Karpas-422 (cell line): ENCODE measurements around the gene SIRPB1. TPM values are rescaled to one million over a fixed set of nuclear protein-coding genes. Genes with fewer than 3 reads are reported as not detected.
"Not testable (repeated sequence)": the region's sequence is repeated elsewhere in the genome, so short reads cannot be mapped to it uniquely, and the experiment has no call there.

ENCODE experiments used
- DNase-seq: peaks from one replicate; pipeline ENCODE4 v3.0.0-alpha.2; 2015
- H2AFZ ChIP-seq: fragments of 200-600 bp; sonication (generic); 2 replicates; pipeline ENCODE4 v1.6.1; 2014; ENCODE audit warnings: antibody characterized with exemption, low read length, mixed read lengths
- H3K27ac ChIP-seq: fragments of 200-600 bp; sonication (generic); 2 replicates; pipeline ENCODE4 v1.5.1; 2014; ENCODE audit warnings: mild to moderate bottlenecking, low read length, moderate library complexity
- H3K27me3 ChIP-seq: fragments of 200-600 bp; sonication (generic); 2 replicates; pipeline ENCODE4 v1.6.1; 2014; ENCODE audit warnings: low read length, mixed read lengths
- H3K36me3 ChIP-seq: fragments of 200-600 bp; sonication (generic); 2 replicates; pipeline ENCODE4 v1.6.1; 2014; ENCODE audit warnings: low read length, mixed read lengths; ENCODE audit not compliant: insufficient read depth
- H3K4me1 ChIP-seq: fragments of 200-600 bp; sonication (generic); 2 replicates; pipeline ENCODE4 v1.6.1; 2014; ENCODE audit warnings: mild to moderate bottlenecking, low read length, mixed read lengths
- H3K4me2 ChIP-seq: fragments of 200-600 bp; sonication (generic); 2 replicates; pipeline ENCODE4 v1.6.1; 2014; ENCODE audit warnings: low read length, low read depth, mild to moderate bottlenecking; ENCODE audit not compliant: poor library complexity, severe bottlenecking
- H3K4me3 ChIP-seq: fragments of 200-600 bp; sonication (generic); 2 replicates; pipeline ENCODE4 v1.5.1; 2014; ENCODE audit warnings: mild to moderate bottlenecking, antibody characterized with exemption, low read length, mixed read lengths
- H3K79me2 ChIP-seq: fragments of 200-600 bp; sonication (generic); 2 replicates; pipeline ENCODE4 v1.6.1; 2014; ENCODE audit warnings: mild to moderate bottlenecking, low read length, mixed read lengths
- H3K9ac ChIP-seq: fragments of 200-600 bp; sonication (generic); 2 replicates; pipeline ENCODE4 v1.6.0; 2014; ENCODE audit warnings: low read length
- H3K9me2 ChIP-seq: fragments of 200-600 bp; sonication (generic), shearing (Covaris generic); replicated peaks from 2 replicates; pipeline ENCODE4 v1.6.0; 2014; ENCODE audit warnings: mild to moderate bottlenecking, low read length, moderate library complexity; ENCODE audit not compliant: insufficient read depth
- H3K9me3 ChIP-seq: fragments of 300-700, 200-600 bp; sonication (generic); 2 replicates; pipeline ENCODE4 v1.6.1; 2014; ENCODE audit warnings: low read length, mixed read lengths
- H4K20me1 ChIP-seq: fragments of 200-600 bp; sonication (generic); 2 replicates; pipeline ENCODE4 v1.6.1; 2014; ENCODE audit warnings: mild to moderate bottlenecking, antibody characterized with exemption, low read length, low read depth; ENCODE audit not compliant: insufficient read depth
- total RNA-seq: library from RNA; depleted of rRNA; stranded (reverse); fragments of >200 nt; shearing (Covaris generic); gene quantifications from 2 replicates; pipeline ENCODE4 v1.2.3, GENCODE V29; 2014; ENCODE audit warnings: low replicate concordance

Gene SIRPB1
- total RNA-seq, 1 experiment from 2014 or later, result 0.45 TPM

- DNase-seq, result no peak
- H3K9me2 ChIP-seq, result no peaks in the 10 kb centered on the region
- no peaks in the 10 kb centered on the region for H4K20me1 ChIP-seq
- no peaks in the 10 kb centered on the region for H3K9me3 ChIP-seq
- no peak overlapping the region for H2AFZ ChIP-seq
- no peaks in the 10 kb centered on the region for H3K79me2 ChIP-seq
- H3K27me3 ChIP-seq, result no peaks in the 10 kb centered on the region
- H3K9ac ChIP-seq, result no peak overlapping the region
- no peaks in the 10 kb centered on the region for H3K4me1 ChIP-seq
- H3K4me3 ChIP-seq, result no peak overlapping the region
- no peak overlapping the region for H3K4me2 ChIP-seq
- H3K27ac ChIP-seq, result no peak overlapping the region
- H3K36me3 ChIP-seq, result no peaks in the 10 kb centered on the region
Measured at GRCh38 chr20:1646975-1647431, 27.2 kb upstream of the SIRPB1 start.

DNA sequence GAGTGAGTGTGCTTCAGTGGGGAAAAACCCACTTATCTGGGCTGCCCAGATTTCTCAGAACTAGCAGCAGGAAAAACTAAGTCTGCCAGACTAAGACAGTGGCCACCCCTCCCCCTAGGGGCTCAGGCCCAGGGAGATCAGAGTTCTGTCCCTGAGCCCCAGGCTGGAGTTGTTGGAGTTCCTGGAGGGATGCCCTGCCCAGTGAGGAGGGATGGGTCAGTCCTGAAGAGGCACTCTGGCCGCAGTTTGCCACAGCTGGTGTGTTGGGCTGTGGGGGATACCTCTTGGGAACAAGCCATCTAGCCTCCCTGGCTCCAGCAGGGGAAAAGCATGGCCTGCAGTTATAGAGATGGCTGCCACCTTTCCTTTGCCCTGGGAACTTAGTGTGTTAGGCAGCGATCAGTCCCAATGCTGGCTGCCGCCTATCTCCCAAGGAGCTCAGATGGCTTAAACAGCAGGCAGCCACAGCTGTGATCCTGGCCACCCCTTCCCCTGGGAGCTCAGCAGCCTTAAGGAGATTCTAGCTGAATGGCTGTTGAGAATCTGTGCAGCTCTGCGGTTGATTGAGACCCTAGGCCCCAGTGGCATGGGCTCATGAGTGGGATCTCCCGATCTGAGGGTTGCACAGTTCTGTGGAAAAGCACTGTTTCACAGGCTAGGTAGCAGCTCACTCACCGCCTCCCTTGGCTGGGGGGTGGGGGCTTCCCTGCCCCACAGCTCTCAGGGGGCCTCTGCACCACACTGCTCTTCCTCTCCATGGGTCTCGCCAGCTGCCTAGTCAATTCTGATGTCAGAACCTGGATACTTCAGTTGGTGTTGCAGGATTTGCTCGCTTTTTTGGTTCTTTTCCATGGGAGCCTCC lies 24.5 kb upstream of the SIRPB1 start:
- Histone ChIP-seq H3K27me3 (no peaks in the 10 kb centered on the region), H3K79me2 (no peaks in the 10 kb centered on the region), H3K4me1 (no peaks in the 10 kb centered on the region), H2AFZ (no peak overlapping the region), H3K4me3 (no peak overlapping the region), H3K9me3 (no peaks in the 10 kb centered on the region), H4K20me1 (no peaks in the 10 kb centered on the region), H3K36me3 (no peaks in the 10 kb centered on the region), H3K9me2 (no peaks in the 10 kb centered on the region), H3K4me2 (no peak overlapping the region), H3K9ac (no peak overlapping the region), H3K27ac (no peak overlapping the region)
- no peak for DNase-seq

- H3K79me2 ChIP-seq, H3K9me3 ChIP-seq, H4K20me1 ChIP-seq, H3K9ac ChIP-seq, H3K4me2 ChIP-seq, H2AFZ ChIP-seq, H3K9me2 ChIP-seq, DNase-seq, H3K36me3 ChIP-seq, H3K4me1 ChIP-seq, H3K27ac ChIP-seq, H3K4me3 ChIP-seq, H3K27me3 ChIP-seq: not testable (repeated sequence)
Measured at GRCh38 chr20:1638643-1639042, 18.8 kb upstream of the SIRPB1 start.

- H3K4me2 ChIP-seq, result no peak overlapping the region
- H3K36me3 ChIP-seq, result no peaks in the 10 kb centered on the region
- no peak overlapping the region for H3K9ac ChIP-seq
- no peaks in the 10 kb centered on the region for H3K79me2 ChIP-seq
- no peaks in the 10 kb centered on the region for H4K20me1 ChIP-seq
- no peaks in the 10 kb centered on the region for H3K9me3 ChIP-seq
- H3K27me3 ChIP-seq, result no peaks in the 10 kb centered on the region
- no peak overlapping the region for H2AFZ ChIP-seq
- H3K4me1 ChIP-seq, result no peaks in the 10 kb centered on the region
- H3K4me3 ChIP-seq, result no peak overlapping the region
- DNase-seq, result no peak
- no peaks in the 10 kb centered on the region for H3K9me2 ChIP-seq
- no peak overlapping the region for H3K27ac ChIP-seq
Measured at GRCh38 chr20:1637755-1638154, 17.9 kb upstream of the SIRPB1 start.

DNA sequence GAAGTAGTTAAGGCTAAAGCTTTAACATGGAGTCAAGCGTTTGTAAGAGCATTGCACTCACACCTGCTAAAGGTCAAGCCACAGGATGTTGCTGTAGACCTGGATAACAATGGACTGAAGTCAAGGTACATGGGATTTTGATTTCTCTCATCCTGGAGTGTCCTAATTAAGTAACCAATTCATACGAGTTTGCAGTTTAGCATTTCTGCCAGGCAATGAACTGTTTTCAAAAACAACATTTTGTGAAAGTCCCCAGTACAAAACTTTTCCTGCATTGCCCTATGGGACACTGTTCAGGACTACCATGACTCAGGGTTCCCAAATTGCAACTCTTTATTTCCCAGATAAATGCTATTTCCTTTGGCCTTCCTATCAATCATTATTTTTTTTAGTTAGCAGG lies 17.4 kb upstream of the SIRPB1 start:
- H3K27me3 ChIP-seq, result no peaks in the 10 kb centered on the region
- H3K9ac ChIP-seq, result no peak overlapping the region
- H3K4me2 ChIP-seq, result no peak overlapping the region
- no peak for DNase-seq
- H3K9me3 ChIP-seq, result no peaks in the 10 kb centered on the region
- no peak overlapping the region for H3K4me3 ChIP-seq
- no peak overlapping the region for H2AFZ ChIP-seq
- no peaks in the 10 kb centered on the region for H3K4me1 ChIP-seq
- no peaks in the 10 kb centered on the region for H3K9me2 ChIP-seq
- no peaks in the 10 kb centered on the region for H3K79me2 ChIP-seq
- no peaks in the 10 kb centered on the region for H4K20me1 ChIP-seq
- no peak overlapping the region for H3K27ac ChIP-seq
- no peaks in the 10 kb centered on the region for H3K36me3 ChIP-seq

- Histone ChIP-seq H3K4me2 (no peak overlapping the region), H3K36me3 (no peaks in the 10 kb centered on the region), H4K20me1 (no peaks in the 10 kb centered on the region), H2AFZ (no peak overlapping the region), H3K4me3 (no peak overlapping the region), H3K4me1 (no peaks in the 10 kb centered on the region), H3K9me3 (no peaks in the 10 kb centered on the region), H3K9ac (no peak overlapping the region), H3K9me2 (no peaks in the 10 kb centered on the region), H3K79me2 (no peaks in the 10 kb centered on the region), H3K27ac (no peak overlapping the region), H3K27me3 (no peaks in the 10 kb centered on the region)
- no peak for DNase-seq
Measured at GRCh38 chr20:1636621-1637020, 16.8 kb upstream of the SIRPB1 start.

DNA sequence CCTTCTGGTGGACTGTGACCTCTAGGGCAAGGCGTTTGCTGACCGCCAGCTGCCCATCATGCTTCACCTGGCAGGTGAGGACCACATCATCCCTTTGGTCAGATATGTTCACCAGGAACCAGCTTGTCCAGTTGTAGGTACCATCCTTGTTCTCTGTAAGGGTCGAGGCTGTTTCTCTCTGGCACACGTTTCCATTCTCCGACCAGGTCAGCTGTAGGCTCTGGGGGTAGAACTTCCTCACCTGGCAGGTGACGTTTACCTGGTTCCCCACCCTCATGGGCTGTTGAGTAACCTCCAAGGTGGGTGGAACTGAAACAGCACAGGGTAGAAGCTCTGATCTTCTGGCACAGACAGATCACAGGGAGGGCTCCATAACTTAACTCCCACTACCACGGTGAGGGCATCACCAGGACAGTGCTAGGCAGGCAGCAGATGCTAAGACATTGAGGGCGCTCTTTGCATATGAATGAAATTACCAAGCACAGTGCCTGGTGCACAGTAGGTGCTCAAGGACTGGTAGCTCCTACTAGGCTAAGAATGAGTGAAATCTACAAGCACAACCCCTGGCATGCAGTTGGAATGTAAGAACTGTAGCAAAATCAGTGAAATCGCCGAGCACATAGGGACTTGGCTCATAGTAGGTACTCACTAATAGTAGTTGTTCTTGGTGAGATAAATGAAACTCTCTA lies 15.6 kb upstream of the SIRPB1 start:
- H3K4me3 ChIP-seq, result no peak overlapping the region
- no peak overlapping the region for H3K4me2 ChIP-seq
- H3K27ac ChIP-seq, result no peak overlapping the region
- no peaks in the 10 kb centered on the region for H3K27me3 ChIP-seq
- no peaks in the 10 kb centered on the region for H3K4me1 ChIP-seq
- H3K9ac ChIP-seq, result no peak overlapping the region
- H3K9me2 ChIP-seq, result no peaks in the 10 kb centered on the region
- DNase-seq, result no peak
- H3K36me3 ChIP-seq, result no peaks in the 10 kb centered on the region
- H3K79me2 ChIP-seq, result no peaks in the 10 kb centered on the region
- H3K9me3 ChIP-seq, result no peaks in the 10 kb centered on the region
- no peaks in the 10 kb centered on the region for H4K20me1 ChIP-seq
- no peak overlapping the region for H2AFZ ChIP-seq

GRCh38 chr20:1633535-1633934 lies 13.7 kb upstream of the SIRPB1 start:
- Histone ChIP-seq H3K9ac (no peak overlapping the region), H3K9me3 (no peaks in the 10 kb centered on the region), H3K79me2 (no peaks in the 10 kb centered on the region), H3K27ac (no peak overlapping the region), H3K4me1 (no peaks in the 10 kb centered on the region), H3K27me3 (no peaks in the 10 kb centered on the region), H3K4me2 (no peak overlapping the region), H3K36me3 (no peaks in the 10 kb centered on the region), H2AFZ (no peak overlapping the region), H4K20me1 (no peaks in the 10 kb centered on the region), H3K9me2 (no peaks in the 10 kb centered on the region), H3K4me3 (no peak overlapping the region)
- DNase-seq, result no peak
